HG03139 (cell line): ENCODE measurements around the gene IP6K2.

Experiments
- ATAC-seq: cut with Tn5 transposase; IDR thresholded peaks from one replicate; pipeline ENCODE4 v1.9.1; 2021; ENCODE audit not compliant: unreplicated experiment

The IP6K2 gene

GRCh38 chr3:48642605-48643004 is 74.4 kb downstream of the IP6K2 start:
- no peak for ATAC-seq

GRCh38 chr3:48641396-48641795 is 75.6 kb downstream of the IP6K2 start:
- ATAC-seq, result no peak

- no peak for ATAC-seq
Measured at GRCh38 chr3:48639944-48640606, 76.9 kb downstream of the IP6K2 start.
